ENCODE results near the gene PARD6G. TPM values are rescaled to one million over a fixed set of nuclear protein-coding genes. Genes with fewer than 3 reads are reported as not detected.

The PARD6G gene
- polyA plus RNA-seq, 4 donors, result 0.45 to 4.9 (median 2.8) TPM

- Histone ChIP-seq H3K4me1 (ENCODE audit: control insufficient read depth in 3 of 3, insufficient read depth in 2 of 3, low read depth in 1 of 3, low read length in 2 of 3) (no peaks in the 10 kb centered on the region), H3K27ac (ENCODE audit: low read depth in 1 of 3, low read length in 2 of 3) (no peak overlapping the region), H3K9me3 (ENCODE audit: control insufficient read depth in 2 of 2, insufficient read depth in 1 of 2, low read depth in 1 of 2, low read length in 1 of 2) (no peaks in the 10 kb centered on the region), H3K4me3 (ENCODE audit: low read depth in 1 of 3, low read length in 3 of 3) (no peak overlapping the region), H3K36me3 (ENCODE audit: control insufficient read depth in 3 of 3, insufficient read depth in 2 of 3, low read depth in 1 of 3, low read length in 3 of 3) (no peaks in the 10 kb centered on the region), H3K27me3 (ENCODE audit: control insufficient read depth in 3 of 3, insufficient read depth in 3 of 3, low read length in 3 of 3) (no peaks in the 10 kb centered on the region)
- DNase-seq (no peak), FAIRE-seq (no peak)
- whole genome bisulfite sequencing, 3 donors, result 90 to 91% (median 91%) methylated on average over 4 of the region's 4 CpGs
These were observed 38.7 kb downstream of the PARD6G start for GRCh38 chr18:80208620-80209019.

DNA sequence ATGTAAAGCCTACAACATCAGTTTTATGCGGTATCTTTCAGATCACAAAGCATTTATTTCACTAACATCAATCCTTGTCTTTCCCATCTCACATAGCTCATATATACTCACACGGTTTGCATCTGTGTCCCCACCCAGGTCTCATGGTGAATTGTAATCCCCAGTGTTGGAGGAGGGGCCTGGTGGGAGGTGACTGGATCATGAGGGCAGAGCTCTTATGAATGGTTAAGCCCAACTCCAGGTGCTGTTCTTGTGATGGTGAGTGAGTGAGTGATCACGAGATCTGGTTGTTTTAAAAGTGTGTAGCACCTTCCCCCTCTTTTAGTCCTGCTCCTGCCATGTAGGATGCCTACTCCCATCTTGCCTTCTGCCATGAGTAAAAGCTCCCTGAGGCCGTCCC, 42.0 kb downstream of the PARD6G start:
- Histone ChIP-seq H3K4me1 (ENCODE audit: control insufficient read depth in 3 of 3, insufficient read depth in 2 of 3, low read depth in 1 of 3, low read length in 2 of 3) (peaks cover 0 to 1% (median 0%) of the 10 kb centered on the region in 3 donors), H3K36me3 (ENCODE audit: control insufficient read depth in 3 of 3, insufficient read depth in 2 of 3, low read depth in 1 of 3, low read length in 3 of 3) (no peaks in the 10 kb centered on the region), H3K9me3 (ENCODE audit: control insufficient read depth in 2 of 2, insufficient read depth in 1 of 2, low read depth in 1 of 2, low read length in 1 of 2) (no peaks in the 10 kb centered on the region), H3K27me3 (ENCODE audit: control insufficient read depth in 3 of 3, insufficient read depth in 3 of 3, low read length in 3 of 3) (no peaks in the 10 kb centered on the region), H3K27ac (ENCODE audit: low read depth in 1 of 3, low read length in 2 of 3) (no peak overlapping the region), H3K4me3 (ENCODE audit: low read depth in 1 of 3, low read length in 3 of 3) (no peak overlapping the region)
- FAIRE-seq (no peak), DNase-seq (no peak)
- 84 to 93% (median 89%) methylated on average over 4 of the region's 4 CpGs for WGBS, 3 donors

GRCh38 chr18:80204142-80204541, 43.2 kb downstream of the PARD6G start:
- Histone ChIP-seq H3K36me3 (ENCODE audit: control insufficient read depth in 3 of 3, insufficient read depth in 2 of 3, low read depth in 1 of 3, low read length in 3 of 3) (no peaks in the 10 kb centered on the region), H3K27ac (ENCODE audit: low read depth in 1 of 3, low read length in 2 of 3) (no peak overlapping the region), H3K4me1 (ENCODE audit: control insufficient read depth in 3 of 3, insufficient read depth in 2 of 3, low read depth in 1 of 3, low read length in 2 of 3) (peaks cover 0 to 3% (median 0%) of the 10 kb centered on the region in 3 donors), H3K27me3 (ENCODE audit: control insufficient read depth in 3 of 3, insufficient read depth in 3 of 3, low read length in 3 of 3) (no peaks in the 10 kb centered on the region), H3K4me3 (ENCODE audit: low read depth in 1 of 3, low read length in 3 of 3) (no peak overlapping the region), H3K9me3 (ENCODE audit: control insufficient read depth in 2 of 2, insufficient read depth in 1 of 2, low read depth in 1 of 2, low read length in 1 of 2) (no peaks in the 10 kb centered on the region)
- no peak for DNase-seq
- 80 to 89% (median 84%) methylated on average over 2 of the region's 2 CpGs for WGBS, 3 donors
- FAIRE-seq, result no peak

DNA sequence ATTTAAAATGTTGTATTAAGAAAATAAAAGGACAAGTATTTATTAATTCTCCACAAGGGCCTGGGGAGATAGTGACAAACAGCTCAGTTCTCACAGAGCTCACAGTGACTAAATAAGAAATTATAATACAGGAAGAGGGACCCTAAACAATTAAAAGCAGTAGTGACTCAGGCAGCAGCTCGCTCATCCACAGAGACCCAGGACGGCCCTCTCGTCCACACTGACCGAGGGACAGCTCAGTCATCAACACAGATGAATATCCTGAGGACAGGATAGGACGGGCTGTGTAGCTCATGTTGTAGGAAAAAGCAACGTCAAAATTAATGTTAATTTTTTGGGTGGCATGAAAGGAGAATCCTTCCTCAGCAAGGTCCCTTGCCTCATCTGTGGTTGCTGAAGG, 44.1 kb downstream of the PARD6G start:
- DNase-seq (no peak), FAIRE-seq (no peak)
- Histone ChIP-seq H3K27me3 (ENCODE audit: control insufficient read depth in 3 of 3, insufficient read depth in 3 of 3, low read length in 3 of 3) (no peaks in the 10 kb centered on the region), H3K27ac (ENCODE audit: low read depth in 1 of 3, low read length in 2 of 3) (no peak overlapping the region), H3K36me3 (ENCODE audit: control insufficient read depth in 3 of 3, insufficient read depth in 2 of 3, low read depth in 1 of 3, low read length in 3 of 3) (no peaks in the 10 kb centered on the region), H3K9me3 (ENCODE audit: control insufficient read depth in 2 of 2, insufficient read depth in 1 of 2, low read depth in 1 of 2, low read length in 1 of 2) (no peaks in the 10 kb centered on the region), H3K4me1 (ENCODE audit: control insufficient read depth in 3 of 3, insufficient read depth in 2 of 3, low read depth in 1 of 3, low read length in 2 of 3) (peaks cover 0 to 3% (median 0%) of the 10 kb centered on the region in 3 donors), H3K4me3 (ENCODE audit: low read depth in 1 of 3, low read length in 3 of 3) (no peak overlapping the region)
- 76 to 81% (median 76%) methylated on average over 6 of the region's 6 CpGs for WGBS, 3 donors

DNA sequence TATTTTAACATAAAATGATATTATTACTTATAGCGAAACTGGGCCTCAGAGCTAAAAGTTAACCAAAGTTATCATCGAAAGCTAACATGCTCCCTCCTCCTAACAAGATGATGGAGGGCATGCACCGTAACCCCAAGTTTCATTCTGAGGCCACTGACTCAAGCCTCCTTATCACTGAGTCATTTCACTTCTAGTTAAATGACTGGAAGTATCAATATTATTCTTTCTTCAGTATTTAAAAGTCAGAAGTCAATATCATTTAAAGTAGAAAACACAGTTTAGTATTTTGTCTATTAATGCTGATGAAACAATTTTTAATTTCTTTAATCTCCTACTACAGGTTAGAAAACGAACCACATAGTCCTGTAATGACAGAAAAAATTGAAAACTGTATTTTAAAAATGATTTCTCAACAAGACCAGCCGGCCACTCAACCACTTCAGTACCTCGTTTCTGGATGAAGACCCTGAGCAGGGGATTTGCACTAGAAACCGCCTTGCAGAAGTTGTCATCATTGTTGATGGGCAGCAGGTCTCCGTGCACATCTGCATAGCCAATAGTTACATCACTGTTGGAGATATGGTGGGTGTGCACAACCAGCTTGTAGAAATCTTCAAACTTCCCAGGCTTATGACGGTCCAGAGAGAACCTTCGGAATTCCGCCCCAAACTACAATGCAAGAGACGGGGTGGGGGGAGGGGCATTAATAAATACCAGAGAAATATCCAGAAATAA, 44.9 kb downstream of the PARD6G start:
- Histone ChIP-seq H3K9me3 (ENCODE audit: control insufficient read depth in 2 of 2, insufficient read depth in 1 of 2, low read depth in 1 of 2, low read length in 1 of 2) (no peaks in the 10 kb centered on the region), H3K27me3 (ENCODE audit: control insufficient read depth in 3 of 3, insufficient read depth in 3 of 3, low read length in 3 of 3) (no peaks in the 10 kb centered on the region), H3K4me3 (ENCODE audit: low read depth in 1 of 3, low read length in 3 of 3) (no peak overlapping the region), H3K36me3 (ENCODE audit: control insufficient read depth in 3 of 3, insufficient read depth in 2 of 3, low read depth in 1 of 3, low read length in 3 of 3) (no peaks in the 10 kb centered on the region), H3K27ac (ENCODE audit: low read depth in 1 of 3, low read length in 2 of 3) (no peak overlapping the region), H3K4me1 (ENCODE audit: control insufficient read depth in 3 of 3, insufficient read depth in 2 of 3, low read depth in 1 of 3, low read length in 2 of 3) (peaks cover 0 to 3% (median 0%) of the 10 kb centered on the region in 3 donors)
- DNase-seq, result no peak
- WGBS, 3 donors, result 71 to 88% (median 79%) methylated on average over 12 of the region's 12 CpGs
- no peak for FAIRE-seq

- 70 to 80% (median 75%) methylated on average over 9 of the region's 9 CpGs for WGBS, 3 donors
- Histone ChIP-seq H3K27ac (ENCODE audit: low read depth in 1 of 3, low read length in 2 of 3) (no peak overlapping the region), H3K36me3 (ENCODE audit: control insufficient read depth in 3 of 3, insufficient read depth in 2 of 3, low read depth in 1 of 3, low read length in 3 of 3) (no peaks in the 10 kb centered on the region), H3K4me1 (ENCODE audit: control insufficient read depth in 3 of 3, insufficient read depth in 2 of 3, low read depth in 1 of 3, low read length in 2 of 3) (peaks cover 0 to 3% (median 0%) of the 10 kb centered on the region in 3 donors), H3K27me3 (ENCODE audit: control insufficient read depth in 3 of 3, insufficient read depth in 3 of 3, low read length in 3 of 3) (no peaks in the 10 kb centered on the region), H3K4me3 (ENCODE audit: low read depth in 1 of 3, low read length in 3 of 3) (no peak overlapping the region), H3K9me3 (ENCODE audit: control insufficient read depth in 2 of 2, insufficient read depth in 1 of 2, low read depth in 1 of 2, low read length in 1 of 2) (no peaks in the 10 kb centered on the region)
- no peak for DNase-seq
- FAIRE-seq, result no peak
These were observed 45.6 kb downstream of the PARD6G start for GRCh38 chr18:80201739-80202138.

- WGBS, 3 donors, result 69 to 78% (median 72%) methylated on average over 17 of the region's 17 CpGs
- peak overlapping the region in 1 of 3 donors; percentile 28 for H3K27ac ChIP-seq (ENCODE audit: low read depth in 1 of 3, low read length in 2 of 3)
- no peak for FAIRE-seq
- no peak overlapping the region for H3K4me3 ChIP-seq (ENCODE audit: low read depth in 1 of 3, low read length in 3 of 3)
- no peaks in the 10 kb centered on the region for H3K27me3 ChIP-seq (ENCODE audit: control insufficient read depth in 3 of 3, insufficient read depth in 3 of 3, low read length in 3 of 3)
- H3K4me1 ChIP-seq (ENCODE audit: control insufficient read depth in 3 of 3, insufficient read depth in 2 of 3, low read depth in 1 of 3, low read length in 2 of 3), result peaks cover 0 to 3% (median 0%) of the 10 kb centered on the region in 3 donors
- H3K9me3 ChIP-seq (ENCODE audit: control insufficient read depth in 2 of 2, insufficient read depth in 1 of 2, low read depth in 1 of 2, low read length in 1 of 2), result no peaks in the 10 kb centered on the region
- no peaks in the 10 kb centered on the region for H3K36me3 ChIP-seq (ENCODE audit: control insufficient read depth in 3 of 3, insufficient read depth in 2 of 3, low read depth in 1 of 3, low read length in 3 of 3)
- peak in 1 of 2 donors; percentile 24 for DNase-seq
These were observed 46.2 kb downstream of the PARD6G start for GRCh38 chr18:80200932-80201672.

DNA sequence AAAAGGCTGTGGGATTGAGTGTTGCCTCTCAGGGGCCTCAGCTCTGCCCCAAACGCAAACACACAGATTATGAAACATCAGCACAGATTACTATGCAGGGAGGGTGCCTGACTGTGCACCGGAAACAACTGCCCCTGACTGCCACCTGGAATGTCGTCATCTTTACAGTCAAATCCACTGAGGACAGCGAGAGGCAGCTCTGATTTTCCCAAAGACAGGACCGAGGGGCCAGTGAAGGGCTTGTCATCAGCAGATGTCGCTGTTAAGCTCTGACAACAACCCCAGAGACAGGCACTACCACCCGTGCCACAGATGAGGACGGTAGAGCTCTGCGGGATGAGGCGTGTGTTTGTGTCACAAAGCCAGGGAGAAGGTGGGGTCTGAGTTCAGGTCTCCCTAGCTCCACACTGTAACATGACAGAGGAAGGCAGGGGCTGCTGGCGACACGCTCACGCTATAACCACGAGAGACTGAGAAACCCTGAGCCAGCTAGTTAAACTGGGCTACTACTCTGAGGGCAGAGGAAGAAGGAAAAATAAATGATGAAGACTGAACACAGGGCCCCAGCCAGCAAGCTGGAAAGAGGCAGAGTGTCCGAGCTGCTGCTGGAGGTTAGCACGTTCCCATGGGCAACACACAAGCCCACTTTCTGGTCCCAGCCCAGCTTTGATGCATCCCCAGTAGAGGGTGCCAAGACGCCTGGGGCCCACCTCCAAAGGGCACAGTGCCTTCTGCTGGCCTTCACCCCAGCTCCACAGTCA, 47.0 kb downstream of the PARD6G start:
- FAIRE-seq, result no peak
- DNase-seq, result no peak
- H3K27ac ChIP-seq (ENCODE audit: low read depth in 1 of 3, low read length in 2 of 3), result no peak overlapping the region
- no peak overlapping the region for H3K4me3 ChIP-seq (ENCODE audit: low read depth in 1 of 3, low read length in 3 of 3)
- peaks cover 0 to 3% (median 0%) of the 10 kb centered on the region in 3 donors for H3K4me1 ChIP-seq (ENCODE audit: control insufficient read depth in 3 of 3, insufficient read depth in 2 of 3, low read depth in 1 of 3, low read length in 2 of 3)
- no peaks in the 10 kb centered on the region for H3K36me3 ChIP-seq (ENCODE audit: control insufficient read depth in 3 of 3, insufficient read depth in 2 of 3, low read depth in 1 of 3, low read length in 3 of 3)
- 74 to 82% (median 74%) methylated on average over 17 of the region's 17 CpGs for WGBS, 3 donors
- H3K27me3 ChIP-seq (ENCODE audit: control insufficient read depth in 3 of 3, insufficient read depth in 3 of 3, low read length in 3 of 3), result no peaks in the 10 kb centered on the region
- H3K9me3 ChIP-seq (ENCODE audit: control insufficient read depth in 2 of 2, insufficient read depth in 1 of 2, low read depth in 1 of 2, low read length in 1 of 2), result no peaks in the 10 kb centered on the region

Data from small intestine (tissue), 7 donors.